ENCODE measurements around the gene PTPN20. TPM values are rescaled to one million over a fixed set of nuclear protein-coding genes. Genes with fewer than 3 reads are reported as not detected.
A peak's percentile ranks its signal among the peaks of the same experiment; 100 is the strongest.

The PTPN20 gene
- total and polyA plus RNA-seq, 7 donors: 1.3 to 5.9 (median 4.0) TPM

DNA sequence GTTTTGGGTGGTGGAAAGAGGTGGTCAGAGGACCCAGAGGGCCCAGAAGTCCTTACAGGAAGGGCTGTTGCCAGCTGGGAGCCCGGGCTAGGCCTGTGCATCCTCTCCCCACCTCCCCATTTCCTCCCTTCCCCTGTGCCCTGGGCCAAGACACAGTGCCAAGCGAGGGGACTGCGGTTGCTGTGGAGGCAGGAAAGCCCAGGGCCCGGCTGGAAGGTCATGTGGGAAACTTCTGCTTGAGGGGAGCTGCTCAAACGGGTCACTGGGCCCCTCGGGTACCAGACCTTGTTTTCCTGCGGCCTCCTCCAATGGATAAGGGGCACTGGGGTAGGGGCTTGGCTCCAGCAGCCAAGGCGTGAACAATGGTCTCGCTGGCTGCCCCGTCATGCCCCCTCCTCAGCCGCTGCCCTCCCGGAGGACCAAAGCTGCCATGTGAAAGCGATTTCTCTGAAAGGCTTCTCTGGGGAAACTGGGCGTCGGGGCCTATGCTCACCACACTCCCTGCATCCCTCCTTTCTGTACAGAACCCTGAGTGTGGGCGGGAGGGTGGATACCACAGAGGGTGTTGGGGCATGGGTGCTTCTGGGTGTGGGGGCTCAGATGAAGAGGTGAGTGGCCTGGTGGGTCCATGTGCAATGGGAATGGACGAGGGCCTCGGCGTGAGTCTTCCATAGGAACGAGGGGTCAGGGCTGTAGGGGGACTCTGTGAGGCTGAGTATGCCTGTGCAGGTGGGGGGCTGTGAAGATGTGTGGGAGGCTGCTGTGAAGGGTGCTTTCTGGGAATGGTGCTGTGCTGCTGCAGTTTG is 135.3 kb downstream of the PTPN20 start:
- DNase-seq: peak in 1 of 2 donors; percentile 4
- 85 to 93% (median 90%) methylated on average over 20 of the region's 20 CpGs for WGBS, 3 donors
- Histone ChIP-seq H3K27me3 (ENCODE audit: insufficient read depth in 3 of 3, low read length in 2 of 3) (no peaks in the 10 kb centered on the region), H3K4me1 (no peaks in the 10 kb centered on the region), H3K4me3 (no peak overlapping the region), H3K9me3 (no peaks in the 10 kb centered on the region), H3K27ac (no peak overlapping the region), H3K36me3 (ENCODE audit: insufficient read depth in 1 of 2, low read depth in 1 of 2) (no peaks in the 10 kb centered on the region)
- ATAC-seq: no peak
- TF ChIP-seq, protein P1, sequence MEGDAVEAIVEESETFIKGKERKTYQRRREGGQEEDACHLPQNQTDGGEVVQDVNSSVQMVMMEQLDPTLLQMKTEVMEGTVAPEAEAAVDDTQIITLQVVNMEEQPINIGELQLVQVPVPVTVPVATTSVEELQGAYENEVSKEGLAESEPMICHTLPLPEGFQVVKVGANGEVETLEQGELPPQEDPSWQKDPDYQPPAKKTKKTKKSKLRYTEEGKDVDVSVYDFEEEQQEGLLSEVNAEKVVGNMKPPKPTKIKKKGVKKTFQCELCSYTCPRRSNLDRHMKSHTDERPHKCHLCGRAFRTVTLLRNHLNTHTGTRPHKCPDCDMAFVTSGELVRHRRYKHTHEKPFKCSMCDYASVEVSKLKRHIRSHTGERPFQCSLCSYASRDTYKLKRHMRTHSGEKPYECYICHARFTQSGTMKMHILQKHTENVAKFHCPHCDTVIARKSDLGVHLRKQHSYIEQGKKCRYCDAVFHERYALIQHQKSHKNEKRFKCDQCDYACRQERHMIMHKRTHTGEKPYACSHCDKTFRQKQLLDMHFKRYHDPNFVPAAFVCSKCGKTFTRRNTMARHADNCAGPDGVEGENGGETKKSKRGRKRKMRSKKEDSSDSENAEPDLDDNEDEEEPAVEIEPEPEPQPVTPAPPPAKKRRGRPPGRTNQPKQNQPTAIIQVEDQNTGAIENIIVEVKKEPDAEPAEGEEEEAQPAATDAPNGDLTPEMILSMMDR (IDR thresholded peaks at IDR 0.05): no peak
- intact Hi-C loops (cut with DNase I): loop anchor here in 1 of 2 donors (1.0 to 5.0 kb wide), 2 partner anchors 226 to 266 kb away; no protein-coding TSS in a partner anchor

DNA sequence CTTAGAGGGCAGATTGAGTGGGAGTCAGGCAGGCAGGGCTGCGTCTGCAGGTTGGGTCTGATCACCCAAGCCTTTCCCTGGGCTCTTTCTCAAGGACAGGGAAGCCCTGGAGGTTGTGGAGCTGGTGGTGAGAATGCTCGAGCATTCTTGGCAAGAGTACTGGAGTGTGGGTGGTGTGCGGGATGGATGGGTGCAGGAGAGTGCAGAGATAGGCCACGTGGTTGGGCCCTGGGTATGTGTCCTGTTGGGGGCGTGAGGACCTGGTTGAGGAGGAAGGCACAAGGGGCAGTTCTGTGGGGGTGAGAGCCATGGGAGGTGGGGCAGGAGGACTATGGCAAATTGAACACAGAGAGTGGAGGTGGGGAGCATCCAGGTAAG is 135.9 kb downstream of the PTPN20 start:
- ATAC-seq (no peak), DNase-seq (no peak)
- Histone ChIP-seq H3K36me3 (ENCODE audit: insufficient read depth in 1 of 2, low read depth in 1 of 2) (no peaks in the 10 kb centered on the region), H3K27ac (no peak overlapping the region), H3K4me3 (no peak overlapping the region), H3K27me3 (ENCODE audit: insufficient read depth in 3 of 3, low read length in 2 of 3) (no peaks in the 10 kb centered on the region), H3K9me3 (no peaks in the 10 kb centered on the region), H3K4me1 (no peaks in the 10 kb centered on the region)
- TF ChIP-seq, protein P1 (IDR thresholded peaks at IDR 0.05): no peak
- intact Hi-C loops (cut with DNase I): loop anchor here in 1 of 2 donors (1.0 to 5.0 kb wide), 2 partner anchors 225 to 265 kb away; no protein-coding TSS in a partner anchor
- 78 to 82% (median 80%) methylated on average over 5 of the region's 5 CpGs for WGBS, 3 donors

DNA sequence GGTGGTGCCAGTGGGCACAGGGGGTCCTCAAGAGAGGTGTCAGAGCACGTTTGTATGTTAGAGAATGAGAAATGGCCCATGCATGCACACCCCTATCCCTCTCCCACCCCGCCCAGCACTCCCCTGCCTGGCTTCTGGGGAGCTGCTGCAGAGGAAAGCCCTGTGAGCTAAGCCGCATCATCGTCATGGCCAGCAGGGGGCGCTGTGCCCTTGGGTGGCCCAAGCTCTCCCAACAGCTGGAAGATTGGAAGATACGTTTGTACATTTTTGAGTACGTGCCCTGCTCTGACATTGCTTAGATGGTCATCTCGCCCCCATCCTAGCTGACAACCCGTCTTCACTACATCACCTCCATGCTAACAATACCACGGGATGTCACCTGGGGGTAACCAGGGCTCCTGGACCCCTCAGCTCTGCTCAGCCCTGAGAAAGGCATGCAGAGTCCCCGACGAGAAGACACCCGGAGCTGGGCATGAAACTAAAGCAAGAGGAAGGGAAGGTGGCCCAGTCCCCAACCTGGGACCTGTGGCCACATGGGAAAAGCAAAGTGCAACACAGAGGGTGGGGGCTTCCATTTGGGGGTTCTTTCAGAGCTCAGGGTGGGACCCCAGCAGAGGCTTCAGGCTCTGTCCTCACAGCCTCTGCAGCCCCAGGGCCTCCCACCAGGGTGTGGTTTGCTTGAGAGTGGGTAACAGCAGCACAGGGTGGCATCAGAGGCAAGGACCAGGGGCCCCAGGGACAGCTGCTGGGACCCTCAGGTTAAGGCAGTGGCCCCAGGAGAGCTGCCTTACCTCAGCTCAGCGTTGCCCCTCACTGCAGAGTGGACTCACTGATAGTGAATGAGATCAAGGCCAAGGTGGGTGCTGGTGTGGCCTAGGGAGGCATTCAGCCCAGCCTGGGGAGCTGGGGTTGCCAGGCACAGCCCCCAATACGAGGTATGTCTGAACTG is 136.6 kb downstream of the PTPN20 start:
- H3K4me3 ChIP-seq: no peak overlapping the region
- intact Hi-C loops (cut with DNase I): loop anchor here in 1 of 2 donors (1.0 to 5.0 kb wide), 2 partner anchors 224 to 264 kb away; no protein-coding TSS in a partner anchor
- WGBS, 3 donors: 39 to 50% (median 42%) methylated on average over 13 to 15 of the region's 15 CpGs
- H3K9me3 ChIP-seq: no peaks in the 10 kb centered on the region
- H3K36me3 ChIP-seq (ENCODE audit: insufficient read depth in 1 of 2, low read depth in 1 of 2): no peaks in the 10 kb centered on the region
- TF ChIP-seq, protein P1 (IDR thresholded peaks at IDR 0.05): peak; percentile 86
- no peaks in the 10 kb centered on the region for H3K27me3 ChIP-seq (ENCODE audit: insufficient read depth in 3 of 3, low read length in 2 of 3)
- ATAC-seq (peak; percentile 77 to 88 (median 82)), DNase-seq (peak; percentile 76 to 88)
- H3K27ac ChIP-seq: no peak overlapping the region
- no peaks in the 10 kb centered on the region for H3K4me1 ChIP-seq

DNA sequence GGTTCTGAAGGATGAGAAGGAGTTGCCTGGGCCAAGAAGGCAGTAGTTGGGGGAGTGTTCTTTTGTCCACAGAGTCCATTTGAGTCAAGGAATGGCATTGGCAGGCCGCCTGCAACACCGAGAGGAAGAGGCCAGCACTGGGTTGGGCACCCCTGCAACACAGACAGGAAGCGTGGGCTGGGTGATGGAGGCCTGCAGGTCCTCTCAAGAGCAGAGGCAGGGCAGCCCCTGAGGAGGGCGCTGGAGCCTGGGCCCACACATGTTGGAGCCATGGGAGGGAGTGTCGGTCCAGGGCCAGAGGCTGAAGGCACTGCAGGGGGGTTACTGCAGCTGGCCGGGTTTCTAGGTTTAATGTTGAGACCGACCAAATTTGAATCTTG is 137.3 kb downstream of the PTPN20 start:
- Histone ChIP-seq H3K27me3 (ENCODE audit: insufficient read depth in 3 of 3, low read length in 2 of 3) (no peaks in the 10 kb centered on the region), H3K36me3 (ENCODE audit: insufficient read depth in 1 of 2, low read depth in 1 of 2) (no peaks in the 10 kb centered on the region), H3K4me3 (no peak overlapping the region), H3K4me1 (no peaks in the 10 kb centered on the region), H3K9me3 (no peaks in the 10 kb centered on the region), H3K27ac (no peak overlapping the region)
- intact Hi-C loops (cut with DNase I): loop anchor here in 1 of 2 donors (5.0 kb wide), 1 partner anchor 224 kb away; no protein-coding TSS in a partner anchor
- WGBS, 3 donors: 77 to 82% (median 78%) methylated on average over 7 of the region's 7 CpGs
- TF ChIP-seq, protein P1 (IDR thresholded peaks at IDR 0.05): no peak
- ATAC-seq (peak in 1 of 4 donors; percentile 33), DNase-seq (peak in 1 of 2 donors; percentile 26)

Data from psoas muscle (tissue), 8 donors.